GM23338 (cell line): ENCODE results near the gene ZC3H7A. TPM values are rescaled to one million over a fixed set of nuclear protein-coding genes. Genes with fewer than 3 reads are reported as not detected.

Experiments
- ATAC-seq: fragments of 200-7000 bp; cut with Tn5 transposase; 3 replicates; pipeline ENCODE4 v1.9.1; 2020
- DNase-seq: peaks from one replicate; pipeline ENCODE4 v3.0.0-alpha.2; 2015; ENCODE audit warnings: low spot score
- H2AFZ ChIP-seq: fragments of 200-600 bp; sonication (generic); 2 replicates; pipeline ENCODE4 v1.8.0; 2016; ENCODE audit warnings: antibody characterized with exemption, mild to moderate bottlenecking, moderate library complexity
- H3F3A ChIP-seq: fragments of 200-600 bp; sonication (generic); replicated peaks from 2 replicates; pipeline ENCODE4 v1.8.0; 2017; ENCODE audit warnings: antibody characterized with exemption, mixed run types, low read depth
- H3K27ac ChIP-seq: fragments of 200-600 bp; sonication (generic); 2 replicates; pipeline ENCODE4 v1.6.1; 2016; ENCODE audit warnings: low read depth
- H3K27me3 ChIP-seq: fragments of 200-600 bp; sonication (generic); 2 replicates; pipeline ENCODE4 v1.8.0; 2016; ENCODE audit warnings: mild to moderate bottlenecking, mixed run types, moderate library complexity; ENCODE audit not compliant: insufficient read depth
- H3K36me3 ChIP-seq: fragments of 200-600 bp; sonication (generic); 2 replicates; pipeline ENCODE4 v1.8.0; 2016; ENCODE audit warnings: mild to moderate bottlenecking; ENCODE audit not compliant: insufficient read depth
- H3K4me1 ChIP-seq: fragments of 200-600 bp; sonication (generic); 2 replicates; pipeline ENCODE4 v1.8.0; 2016; ENCODE audit warnings: mild to moderate bottlenecking, moderate library complexity; ENCODE audit not compliant: insufficient read depth
- H3K4me2 ChIP-seq: fragments of 200-600 bp; sonication (generic); 2 replicates; pipeline ENCODE4 v1.7.1; 2017; ENCODE audit warnings: mixed run types
- H3K4me3 ChIP-seq: fragments of 200-600 bp; sonication (generic); 2 replicates; pipeline ENCODE4 v1.6.1; 2016; ENCODE audit warnings: mixed run types
- H3K79me2 ChIP-seq: fragments of 200-600 bp; sonication (generic); replicated peaks from 2 replicates; pipeline ENCODE4 v1.8.0; 2017; ENCODE audit warnings: mild to moderate bottlenecking; ENCODE audit not compliant: insufficient read depth
- H3K9me2 ChIP-seq: fragments of 200-600 bp; sonication (generic); 2 replicates; pipeline ENCODE4 v1.8.0; 2017; ENCODE audit not compliant: insufficient read depth
- H4K20me1 ChIP-seq: fragments of 200-600 bp; sonication (generic); replicated peaks from 2 replicates; pipeline ENCODE4 v1.8.0; 2017; ENCODE audit warnings: mild to moderate bottlenecking; ENCODE audit not compliant: insufficient read depth
- H3K27ac Mint-ChIP-seq: 2 replicates; pipeline ENCODE4 v1.8.0; 2020; ENCODE audit warnings: inconsistent platforms, mild to moderate bottlenecking, moderate library complexity, mixed read lengths
- H3K27me3 Mint-ChIP-seq: 3 replicates; pipeline ENCODE4 v1.8.0; 2022; ENCODE audit warnings: low read depth, mild to moderate bottlenecking, moderate library complexity, mixed read lengths, inconsistent platforms; ENCODE audit not compliant: insufficient read depth, poor library complexity
- H3K36me3 Mint-ChIP-seq: 3 replicates; pipeline ENCODE4 v1.8.0; 2021; ENCODE audit warnings: low read depth, mild to moderate bottlenecking, inconsistent platforms, moderate library complexity, mixed read lengths
- H3K4me1 Mint-ChIP-seq: 3 replicates; pipeline ENCODE4 v1.8.0; 2020; ENCODE audit warnings: mild to moderate bottlenecking, inconsistent platforms, mixed read lengths
- H3K4me3 Mint-ChIP-seq: 3 replicates; pipeline ENCODE4 v1.8.0; 2021; ENCODE audit warnings: moderate library complexity, mild to moderate bottlenecking, inconsistent platforms, mixed read lengths
- H3K9me3 Mint-ChIP-seq: 3 replicates; pipeline ENCODE4 v1.8.0; 2020; ENCODE audit warnings: moderate library complexity, mild to moderate bottlenecking, inconsistent platforms, mixed read lengths
- CREB1 ChIP-seq: fragments of 250-450 bp; sonication (Bioruptor Pico); IDR thresholded peaks from 2 replicates; pipeline ENCODE4 v1.5.0; 2020; ENCODE audit warnings: low read depth, mild to moderate bottlenecking, moderate library complexity
- CTCF ChIP-seq, 2 experiments: fragments of 200-600 bp in 1 of 2; sonication (generic) in 1 of 2; conservative IDR thresholded peaks; 2 replicates each; pipeline versions ENCODE4 v1.5.1 to v1.6.1; 2016 to 2017; ENCODE audit warnings: antibody characterized with exemption in 2 of 2, low read depth in 2 of 2, mild to moderate bottlenecking in 2 of 2, moderate library complexity in 1 of 2
- ETS1 ChIP-seq: IDR thresholded peaks from 2 replicates; pipeline ENCODE4 v1.6.1; 2016; ENCODE audit warnings: antibody characterized with exemption
- EZH2 ChIP-seq: fragments of 200-600 bp; sonication (generic); IDR thresholded peaks from one replicate; pipeline ENCODE4 v1.8.0; 2017; ENCODE audit warnings: antibody characterized with exemption, mild to moderate bottlenecking, low read depth; ENCODE audit not compliant: unreplicated experiment
- EZH2phosphoT487 ChIP-seq: fragments of 200-600 bp; sonication (generic); IDR thresholded peaks from one replicate; pipeline ENCODE4 v1.8.1; 2018; ENCODE audit warnings: antibody characterized with exemption; ENCODE audit not compliant: unreplicated experiment
- JUNB ChIP-seq: IDR thresholded peaks from one replicate; pipeline ENCODE4 v1.6.1; 2016; ENCODE audit warnings: antibody characterized with exemption; ENCODE audit not compliant: unreplicated experiment
- NANOG ChIP-seq: IDR thresholded peaks from 2 replicates; pipeline ENCODE4 v1.6.1; 2016; ENCODE audit warnings: antibody characterized with exemption, borderline replicate concordance
- POLR2AphosphoS5 ChIP-seq: IDR thresholded peaks from 2 replicates; pipeline ENCODE4 v1.6.1; 2016; ENCODE audit warnings: antibody characterized with exemption, low read depth
- REST ChIP-seq: IDR thresholded peaks from one replicate; pipeline ENCODE4 v1.6.1; 2018; ENCODE audit warnings: antibody characterized with exemption; ENCODE audit not compliant: unreplicated experiment
- STAT1 ChIP-seq: IDR thresholded peaks from one replicate; pipeline ENCODE4 v1.6.1; 2016; ENCODE audit warnings: antibody characterized with exemption; ENCODE audit not compliant: unreplicated experiment
- ZNF114 ChIP-seq: fragments of 250-450 bp; sonication (Bioruptor Pico); IDR thresholded peaks from 2 replicates; pipeline ENCODE4 v1.5.0; 2020; ENCODE audit warnings: mild to moderate bottlenecking, moderate library complexity
- ZNF331 ChIP-seq: fragments of 250-450 bp; sonication (Bioruptor Pico); IDR thresholded peaks from 2 replicates; pipeline ENCODE4 v1.5.0; 2020; ENCODE audit warnings: low read depth, mild to moderate bottlenecking, moderate library complexity
- ZNF462 ChIP-seq: fragments of 250-450 bp; sonication (Bioruptor Pico); IDR thresholded peaks from 2 replicates; pipeline ENCODE4 v1.5.0; 2020; ENCODE audit warnings: mild to moderate bottlenecking, moderate library complexity
- polyA plus RNA-seq: library from polyadenylated mRNA; unstranded; fragments of >200 nt; fragmentation: Nextera tagmentation; extraction: Ambion mirVana; gene quantifications from 2 replicates; pipeline ENCODE4 v1.2.1, GENCODE V29; 2016
- total RNA-seq: library from RNA; depleted of rRNA; stranded (reverse); fragments of >200 nt; shearing (Covaris generic); gene quantifications from 2 replicates; pipeline ENCODE4 v1.2.3, GENCODE V29; 2014

ZC3H7A gene
- total and polyA plus RNA-seq, 2 experiments from 2014 or later: 32.7 to 42.2 TPM

GRCh38 chr16:11801481-11802021, 4.5 kb upstream of the ZC3H7A start:
- peaks cover 18% of the 10 kb centered on the region for H3K4me1 ChIP-seq
- no peaks in the 10 kb centered on the region for H3K36me3 ChIP-seq
- DNase-seq (no peak), ATAC-seq (no peak)
- no peak overlapping the region for H3K27ac ChIP-seq
- H3K79me2 ChIP-seq: peaks cover 19% of the 10 kb centered on the region
- H3K36me3 Mint-ChIP-seq: no peaks in the 10 kb centered on the region
- no peak for TF ChIP-seq JUNB
- no peak for TF ChIP-seq EZH2phosphoT487
- no peak for TF ChIP-seq POLR2AphosphoS5
- TF ChIP-seq ZNF462: no peak
- TF ChIP-seq CTCF (conservative IDR thresholded peaks at IDR 0.05; ENCODE audit: low read depth in 2 of 2): no peak
- TF ChIP-seq ZNF114: no peak
- no peak for TF ChIP-seq EZH2
- no peak for TF ChIP-seq NANOG
- TF ChIP-seq STAT1: no peak
- TF ChIP-seq CREB1 (CRISPR knock-in tag): no peak
- no peak for TF ChIP-seq REST
- no peak for TF ChIP-seq ZNF331 (CRISPR knock-in tag)
- TF ChIP-seq ETS1: no peak
- H3K4me3 ChIP-seq: no peak overlapping the region
- H3K4me3 Mint-ChIP-seq: no peak overlapping the region
- no peak overlapping the region for H3K4me2 ChIP-seq
- H3K27me3 ChIP-seq: no peaks in the 10 kb centered on the region
- peaks cover 5% of the 10 kb centered on the region for H3K27me3 Mint-ChIP-seq
- no peak overlapping the region for H2AFZ ChIP-seq
- H3K4me1 Mint-ChIP-seq: peaks cover 18% of the 10 kb centered on the region; the same call in 2 of the 3 replicates
- no peak overlapping the region for H3K27ac Mint-ChIP-seq
- H3F3A ChIP-seq: peaks cover 14% of the 10 kb centered on the region
- no peaks in the 10 kb centered on the region for H3K9me3 Mint-ChIP-seq
- no peaks in the 10 kb centered on the region for H3K9me2 ChIP-seq
- no peaks in the 10 kb centered on the region; the same call in 1 of the 2 replicates for H4K20me1 ChIP-seq
